ENCODE results near the gene OGFOD3. TPM values are rescaled to one million over a fixed set of nuclear protein-coding genes. Genes with fewer than 3 reads are reported as not detected.
A peak's percentile ranks its signal among the peaks of the same experiment; 100 is the strongest.

OGFOD3 gene
- total RNA-seq, 1 experiment from 2014 or later: 53.6 TPM

DNA sequence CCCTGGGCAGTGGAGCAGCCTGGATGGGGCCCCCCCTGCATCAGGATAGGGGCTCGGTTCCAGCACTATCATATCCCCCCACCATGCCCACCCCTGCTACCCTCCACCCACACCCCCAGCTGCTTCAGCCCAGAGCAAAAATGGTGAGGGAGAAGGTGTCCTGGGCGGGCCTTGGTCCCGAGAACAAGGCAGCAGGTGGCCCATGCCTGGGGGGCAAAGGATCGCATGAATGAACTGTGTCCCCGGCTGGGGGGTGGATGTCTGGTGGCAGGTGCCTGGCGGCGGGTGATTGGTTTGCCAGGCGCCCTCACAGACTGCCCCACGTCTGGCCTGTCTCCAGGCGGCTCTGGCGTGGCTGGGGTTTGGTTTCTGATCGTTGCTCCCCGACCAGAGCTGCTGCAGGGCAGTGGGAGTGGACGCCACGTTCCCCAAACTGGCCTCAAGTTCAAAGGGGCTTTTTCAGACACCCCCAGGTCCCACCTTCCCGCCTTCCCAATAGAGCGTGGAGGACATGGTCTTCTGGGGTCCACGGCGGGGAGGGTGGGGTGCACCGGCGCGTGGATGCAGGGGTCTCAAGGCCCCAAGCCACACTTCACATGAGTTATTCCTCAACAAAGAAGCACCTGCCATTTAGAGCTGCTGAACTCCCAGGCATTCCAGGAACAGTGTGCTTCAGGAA is 34.2 kb downstream of the OGFOD3 start:
- no peaks in the 10 kb centered on the region for H3K36me3 ChIP-seq (ENCODE audit: control insufficient read depth in 1 of 2, insufficient read depth in 2 of 2, low read length in 2 of 2)
- no peaks in the 10 kb centered on the region for H3K79me2 ChIP-seq (ENCODE audit: insufficient read depth, low read length)
- H3K4me1 ChIP-seq (ENCODE audit: control insufficient read depth in 1 of 2, insufficient read depth in 2 of 2, low read length in 2 of 2): peaks cover 15 to 30% of the 10 kb centered on the region in 2 experiments
- H3K27me3 ChIP-seq (ENCODE audit: insufficient read depth, low read length): no peaks in the 10 kb centered on the region
- H3K9ac ChIP-seq (ENCODE audit: low read length): no peak overlapping the region
- H3K4me3 ChIP-seq (replicated peaks in 1 of 2; ENCODE audit: low read depth in 1 of 2, low read length in 2 of 2): peak overlapping the region in 1 of 2 experiments; percentile 36; a peak in 3 of 4 replicates
- RAD21 ChIA-PET (ENCODE audit: low non-redundant PET in 1 of 2, low total read pairs in 2 of 2, uncharacterized antibody in 2 of 2, unreplicated experiment in 2 of 2): no interaction called here
- no peaks in the 10 kb centered on the region for H3K9me3 ChIP-seq (ENCODE audit: control insufficient read depth in 1 of 2, insufficient read depth in 1 of 2, low read depth in 1 of 2, low read length in 2 of 2)
- ATAC-seq: no peak
- POLR2A ChIA-PET: no interaction called here
- TF ChIP-seq POLR2A (IDR thresholded peaks at IDR 0.05; ENCODE audit: borderline replicate concordance, extremely low read depth, insufficient read depth, insufficient read length): no peak
- TF ChIP-seq RAD21 (IDR thresholded peaks at IDR 0.05; ENCODE audit: low read depth): no peak
- no peak for TF ChIP-seq YY1 (IDR thresholded peaks at IDR 0.05; ENCODE audit: extremely low read depth, insufficient replicate concordance, low read depth, low read length)
- no peak for TF ChIP-seq EZH2 (IDR thresholded peaks at IDR 0.05)
- TF ChIP-seq, protein P1, sequence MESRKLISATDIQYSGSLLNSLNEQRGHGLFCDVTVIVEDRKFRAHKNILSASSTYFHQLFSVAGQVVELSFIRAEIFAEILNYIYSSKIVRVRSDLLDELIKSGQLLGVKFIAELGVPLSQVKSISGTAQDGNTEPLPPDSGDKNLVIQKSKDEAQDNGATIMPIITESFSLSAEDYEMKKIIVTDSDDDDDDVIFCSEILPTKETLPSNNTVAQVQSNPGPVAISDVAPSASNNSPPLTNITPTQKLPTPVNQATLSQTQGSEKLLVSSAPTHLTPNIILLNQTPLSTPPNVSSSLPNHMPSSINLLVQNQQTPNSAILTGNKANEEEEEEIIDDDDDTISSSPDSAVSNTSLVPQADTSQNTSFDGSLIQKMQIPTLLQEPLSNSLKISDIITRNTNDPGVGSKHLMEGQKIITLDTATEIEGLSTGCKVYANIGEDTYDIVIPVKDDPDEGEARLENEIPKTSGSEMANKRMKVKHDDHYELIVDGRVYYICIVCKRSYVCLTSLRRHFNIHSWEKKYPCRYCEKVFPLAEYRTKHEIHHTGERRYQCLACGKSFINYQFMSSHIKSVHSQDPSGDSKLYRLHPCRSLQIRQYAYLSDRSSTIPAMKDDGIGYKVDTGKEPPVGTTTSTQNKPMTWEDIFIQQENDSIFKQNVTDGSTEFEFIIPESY (IDR thresholded peaks at IDR 0.05; ENCODE audit: extremely low read depth, insufficient replicate concordance, low read length): no peak
- TF ChIP-seq ZFX (IDR thresholded peaks at IDR 0.05): no peak
- H4K20me1 ChIP-seq (ENCODE audit: insufficient read depth): no peaks in the 10 kb centered on the region
- BruUV-seq (replicated peaks): no TSS peak
- no peaks in the 10 kb centered on the region for H3K9me2 ChIP-seq (ENCODE audit: insufficient read depth)
- CTCF ChIA-PET: interaction anchor here (1.3 kb wide), 1 partner anchor 34 kb away, joined by 3 read pairs; no protein-coding TSS in a partner anchor
- no peak for DNase-seq (ENCODE audit: low read depth, low spot score)
- H3K4me2 ChIP-seq (ENCODE audit: low read length): peak overlapping the region; percentile 60
- intact Hi-C loops (cut with micrococcal nuclease): no loop called here
- peak overlapping the region; percentile 43; the same call in 1 of the 2 replicates for H3K27ac ChIP-seq (ENCODE audit: low read depth, low read length)
- H2AFZ ChIP-seq (ENCODE audit: low read depth, low read length, poor library complexity, severe bottlenecking): no peak overlapping the region

DNA sequence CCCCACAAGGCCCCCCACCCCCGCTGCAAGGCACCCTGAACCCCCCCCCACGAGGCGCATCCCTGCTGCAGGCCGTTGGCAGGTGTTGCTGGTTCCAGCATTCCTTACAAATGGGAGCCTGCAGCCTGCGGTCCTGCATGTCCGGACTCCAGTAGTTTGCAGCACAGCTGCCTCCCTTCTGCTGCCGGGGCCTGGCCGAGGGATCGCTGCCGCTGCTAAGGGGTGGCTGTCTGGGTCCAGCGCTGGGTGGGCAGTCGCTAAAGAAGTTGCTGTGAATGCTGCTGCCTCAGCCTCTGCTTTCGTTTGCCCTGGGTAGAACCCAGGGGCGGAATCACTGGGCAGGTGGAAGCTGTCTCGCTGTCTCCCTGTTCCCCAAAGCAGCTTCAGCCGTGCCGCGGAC is 35.0 kb downstream of the OGFOD3 start:
- Histone ChIP-seq H4K20me1 (ENCODE audit: insufficient read depth) (no peaks in the 10 kb centered on the region), H3K79me2 (ENCODE audit: insufficient read depth, low read length) (no peaks in the 10 kb centered on the region), H3K27me3 (ENCODE audit: insufficient read depth, low read length) (no peaks in the 10 kb centered on the region), H3K4me3 (replicated peaks in 1 of 2; ENCODE audit: low read depth in 1 of 2, low read length in 2 of 2) (no peak overlapping the region), H3K4me1 (ENCODE audit: control insufficient read depth in 1 of 2, insufficient read depth in 2 of 2, low read length in 2 of 2) (peaks cover 15 to 28% of the 10 kb centered on the region in 2 experiments), H3K9ac (ENCODE audit: low read length) (no peak overlapping the region), H3K36me3 (ENCODE audit: control insufficient read depth in 1 of 2, insufficient read depth in 2 of 2, low read length in 2 of 2) (no peaks in the 10 kb centered on the region), H3K9me2 (ENCODE audit: insufficient read depth) (no peaks in the 10 kb centered on the region), H3K4me2 (ENCODE audit: low read length) (no peak overlapping the region), H3K27ac (ENCODE audit: low read depth, low read length) (no peak overlapping the region), H3K9me3 (ENCODE audit: control insufficient read depth in 1 of 2, insufficient read depth in 1 of 2, low read depth in 1 of 2, low read length in 2 of 2) (no peaks in the 10 kb centered on the region), H2AFZ (ENCODE audit: low read depth, low read length, poor library complexity, severe bottlenecking) (no peak overlapping the region)
- ChIA-PET POLR2A (no interaction called here), RAD21 (ENCODE audit: low non-redundant PET in 1 of 2, low total read pairs in 2 of 2, uncharacterized antibody in 2 of 2, unreplicated experiment in 2 of 2) (no interaction called here), CTCF (no interaction called here)
- no peak for ATAC-seq
- no peak for TF ChIP-seq SRF (IDR thresholded peaks at IDR 0.05; ENCODE audit: low read depth)
- no peak for TF ChIP-seq FOSL1 (IDR thresholded peaks at IDR 0.05; ENCODE audit: low read depth)
- TF ChIP-seq SIN3A (IDR thresholded peaks at IDR 0.05; ENCODE audit: low read depth): no peak
- TF ChIP-seq CEBPB (IDR thresholded peaks at IDR 0.05; ENCODE audit: low read depth): no peak
- no peak for TF ChIP-seq YY1 (IDR thresholded peaks at IDR 0.05; ENCODE audit: extremely low read depth, insufficient replicate concordance, low read depth, low read length)
- TF ChIP-seq CBX3 (IDR thresholded peaks at IDR 0.05; ENCODE audit: low read depth): no peak
- TF ChIP-seq, protein P2, sequence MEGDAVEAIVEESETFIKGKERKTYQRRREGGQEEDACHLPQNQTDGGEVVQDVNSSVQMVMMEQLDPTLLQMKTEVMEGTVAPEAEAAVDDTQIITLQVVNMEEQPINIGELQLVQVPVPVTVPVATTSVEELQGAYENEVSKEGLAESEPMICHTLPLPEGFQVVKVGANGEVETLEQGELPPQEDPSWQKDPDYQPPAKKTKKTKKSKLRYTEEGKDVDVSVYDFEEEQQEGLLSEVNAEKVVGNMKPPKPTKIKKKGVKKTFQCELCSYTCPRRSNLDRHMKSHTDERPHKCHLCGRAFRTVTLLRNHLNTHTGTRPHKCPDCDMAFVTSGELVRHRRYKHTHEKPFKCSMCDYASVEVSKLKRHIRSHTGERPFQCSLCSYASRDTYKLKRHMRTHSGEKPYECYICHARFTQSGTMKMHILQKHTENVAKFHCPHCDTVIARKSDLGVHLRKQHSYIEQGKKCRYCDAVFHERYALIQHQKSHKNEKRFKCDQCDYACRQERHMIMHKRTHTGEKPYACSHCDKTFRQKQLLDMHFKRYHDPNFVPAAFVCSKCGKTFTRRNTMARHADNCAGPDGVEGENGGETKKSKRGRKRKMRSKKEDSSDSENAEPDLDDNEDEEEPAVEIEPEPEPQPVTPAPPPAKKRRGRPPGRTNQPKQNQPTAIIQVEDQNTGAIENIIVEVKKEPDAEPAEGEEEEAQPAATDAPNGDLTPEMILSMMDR (IDR thresholded peaks at IDR 0.05 in 2 of 3, conservative IDR thresholded peaks at IDR 0.05 in 1 of 3; ENCODE audit: borderline replicate concordance in 1 of 3, insufficient read depth in 1 of 3, low read depth in 2 of 3, low read length in 2 of 3): no peak
- TF ChIP-seq SP1 (IDR thresholded peaks at IDR 0.05; ENCODE audit: low read depth): no peak
- TF ChIP-seq, protein P3, sequence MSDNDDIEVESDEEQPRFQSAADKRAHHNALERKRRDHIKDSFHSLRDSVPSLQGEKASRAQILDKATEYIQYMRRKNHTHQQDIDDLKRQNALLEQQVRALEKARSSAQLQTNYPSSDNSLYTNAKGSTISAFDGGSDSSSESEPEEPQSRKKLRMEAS (IDR thresholded peaks at IDR 0.05): no peak
- TF ChIP-seq, protein P4, sequence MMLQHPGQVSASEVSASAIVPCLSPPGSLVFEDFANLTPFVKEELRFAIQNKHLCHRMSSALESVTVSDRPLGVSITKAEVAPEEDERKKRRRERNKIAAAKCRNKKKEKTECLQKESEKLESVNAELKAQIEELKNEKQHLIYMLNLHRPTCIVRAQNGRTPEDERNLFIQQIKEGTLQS (IDR thresholded peaks at IDR 0.05): no peak
- TF ChIP-seq TCF7L2 (IDR thresholded peaks at IDR 0.05; ENCODE audit: borderline replicate concordance, extremely low read depth, insufficient read depth, insufficient read length): no peak
- TF ChIP-seq EZH2 (IDR thresholded peaks at IDR 0.05): no peak
- no TSS peak for BruUV-seq (replicated peaks)
- DNase-seq (ENCODE audit: low read depth, low spot score): no peak
- intact Hi-C loops (cut with micrococcal nuclease): no loop called here

Measured in HCT116 (cell line).